Kidney epithelial cell (primary cell): Measurements from ENCODE around the gene KCNJ2. TPM values are rescaled to one million over a fixed set of nuclear protein-coding genes. Genes with fewer than 3 reads are reported as not detected.

Source experiments
- DNase-seq: peaks from one replicate; pipeline ENCODE4 v3.0.0-alpha.2; 2010; ENCODE audit warnings: low read depth
- H3K27me3 ChIP-seq: 2 replicates; pipeline ENCODE4 v1.6.0; 2011; ENCODE audit warnings: low read length; ENCODE audit not compliant: control insufficient read depth, insufficient read depth
- H3K36me3 ChIP-seq: 2 replicates; pipeline ENCODE4 v1.5.1; 2011; ENCODE audit warnings: low read length; ENCODE audit not compliant: control insufficient read depth, insufficient read depth
- H3K4me3 ChIP-seq: 2 replicates; pipeline ENCODE4 v1.5.1; 2011; ENCODE audit warnings: low read depth, mild to moderate bottlenecking, control low read depth, low read length
- total RNA-seq: library from RNA; depleted of rRNA; stranded (reverse); fragments of >200 nt; gene quantifications from 2 replicates; pipeline ENCODE4 v1.2.3, GENCODE V29; 2015
- TF ChIP-seq, protein P1 (sequence below): IDR thresholded peaks from 2 replicates; pipeline ENCODE4 v1.5.1; 2011; ENCODE audit warnings: mild to moderate bottlenecking, moderate library complexity, low read length, control low read depth, inconsistent platforms; ENCODE audit not compliant: insufficient read depth, poor library complexity, severe bottlenecking

KCNJ2 gene
- total RNA-seq, 1 donor from 2014 or later, result 0.79 TPM

GRCh38 chr17:70195091-70195490 lies 25.8 kb downstream of the KCNJ2 start:
- TF ChIP-seq, protein P1, sequence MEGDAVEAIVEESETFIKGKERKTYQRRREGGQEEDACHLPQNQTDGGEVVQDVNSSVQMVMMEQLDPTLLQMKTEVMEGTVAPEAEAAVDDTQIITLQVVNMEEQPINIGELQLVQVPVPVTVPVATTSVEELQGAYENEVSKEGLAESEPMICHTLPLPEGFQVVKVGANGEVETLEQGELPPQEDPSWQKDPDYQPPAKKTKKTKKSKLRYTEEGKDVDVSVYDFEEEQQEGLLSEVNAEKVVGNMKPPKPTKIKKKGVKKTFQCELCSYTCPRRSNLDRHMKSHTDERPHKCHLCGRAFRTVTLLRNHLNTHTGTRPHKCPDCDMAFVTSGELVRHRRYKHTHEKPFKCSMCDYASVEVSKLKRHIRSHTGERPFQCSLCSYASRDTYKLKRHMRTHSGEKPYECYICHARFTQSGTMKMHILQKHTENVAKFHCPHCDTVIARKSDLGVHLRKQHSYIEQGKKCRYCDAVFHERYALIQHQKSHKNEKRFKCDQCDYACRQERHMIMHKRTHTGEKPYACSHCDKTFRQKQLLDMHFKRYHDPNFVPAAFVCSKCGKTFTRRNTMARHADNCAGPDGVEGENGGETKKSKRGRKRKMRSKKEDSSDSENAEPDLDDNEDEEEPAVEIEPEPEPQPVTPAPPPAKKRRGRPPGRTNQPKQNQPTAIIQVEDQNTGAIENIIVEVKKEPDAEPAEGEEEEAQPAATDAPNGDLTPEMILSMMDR, result no peak
- no peak for DNase-seq

GRCh38 chr17:70201872-70202419 lies 32.6 kb downstream of the KCNJ2 start:
- TF ChIP-seq, protein P1, result no peak
- Histone ChIP-seq H3K36me3 (no peaks in the 10 kb centered on the region), H3K4me3 (no peak overlapping the region), H3K27me3 (no peaks in the 10 kb centered on the region)
- DNase-seq, result no peak

More at GRCh38 chr17:70195091-70195490, 25.8 kb downstream of the KCNJ2 start:
- no peak overlapping the region for H3K4me3 ChIP-seq
- H3K36me3 ChIP-seq, result no peaks in the 10 kb centered on the region
- H3K27me3 ChIP-seq, result no peaks in the 10 kb centered on the region

DNA sequence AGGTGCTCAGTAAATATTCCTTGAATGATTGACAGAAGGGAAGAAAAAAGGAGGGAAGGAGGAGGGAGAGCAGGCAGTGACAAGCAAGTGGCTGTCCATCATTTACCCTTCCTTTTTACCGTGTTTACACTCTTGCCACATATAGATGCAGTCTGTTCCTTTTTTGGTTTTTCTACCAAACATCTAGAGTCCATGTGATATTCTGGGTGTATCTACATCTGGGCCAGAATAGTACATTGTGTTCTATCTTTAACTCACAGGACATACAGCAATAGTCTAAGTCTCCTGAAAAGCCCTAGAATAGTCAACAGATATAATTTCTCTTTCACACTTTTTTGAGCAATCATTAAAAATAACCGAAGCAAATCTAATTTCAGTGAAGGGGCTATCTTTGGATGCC lies 33.5 kb downstream of the KCNJ2 start:
- Histone ChIP-seq H3K36me3 (no peaks in the 10 kb centered on the region), H3K4me3 (no peak overlapping the region), H3K27me3 (no peaks in the 10 kb centered on the region)
- no peak for DNase-seq
- TF ChIP-seq, protein P1, result no peak

GRCh38 chr17:70204431-70204830 lies 35.1 kb downstream of the KCNJ2 start:
- no peaks in the 10 kb centered on the region for H3K36me3 ChIP-seq
- DNase-seq, result no peak
- H3K27me3 ChIP-seq, result no peaks in the 10 kb centered on the region
- no peak overlapping the region for H3K4me3 ChIP-seq
- TF ChIP-seq, protein P1, result no peak

DNA sequence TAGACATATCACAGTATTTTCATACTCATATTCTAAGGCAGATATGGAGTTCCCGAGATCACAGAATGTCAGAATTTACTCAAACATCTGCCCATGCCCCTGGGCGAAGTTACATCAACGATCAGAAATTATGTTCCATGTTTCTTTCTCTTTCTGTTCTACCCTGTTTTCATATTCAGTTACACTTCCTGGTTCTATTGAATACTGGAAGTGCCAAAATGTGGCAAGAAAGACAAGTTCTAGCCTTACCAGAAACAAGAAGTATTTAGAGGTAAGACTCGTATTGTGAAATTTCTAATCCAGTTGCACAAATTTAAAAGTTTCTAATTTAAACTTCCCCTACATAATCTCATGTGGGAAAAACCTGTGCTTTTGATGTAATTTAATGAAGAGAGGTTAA lies 36.1 kb downstream of the KCNJ2 start:
- no peak for DNase-seq
- TF ChIP-seq, protein P1, result no peak
- H3K27me3 ChIP-seq, result no peaks in the 10 kb centered on the region
- no peak overlapping the region for H3K4me3 ChIP-seq
- H3K36me3 ChIP-seq, result no peaks in the 10 kb centered on the region

GRCh38 chr17:70206361-70207010 lies 37.2 kb downstream of the KCNJ2 start:
- Histone ChIP-seq H3K4me3 (no peak overlapping the region), H3K27me3 (no peaks in the 10 kb centered on the region), H3K36me3 (no peaks in the 10 kb centered on the region)
- TF ChIP-seq, protein P1, result no peak
- DNase-seq, result no peak
